Endothelial cell of hepatic sinusoid (primary cell): ENCODE measurements around the gene TNK1.

Experiments used
- in situ Hi-C: cut with HindIII; loops from 2 replicates; pipeline ENCODE4 v1.10.0; 2017; ENCODE audit warnings: low sequenced_read_pairs

The TNK1 gene

GRCh38 chr17:7408863-7409262, 28.0 kb downstream of the TNK1 start:
- in situ Hi-C loops, result no loop called here

- in situ Hi-C loops, result no loop called here
Observed at GRCh38 chr17:7409716-7410115, 28.8 kb downstream of the TNK1 start.

GRCh38 chr17:7410634-7411426, 29.9 kb downstream of the TNK1 start:
- in situ Hi-C loops, result no loop called here

- in situ Hi-C loops, result no loop called here
Observed at GRCh38 chr17:7411427-7411750, 30.5 kb downstream of the TNK1 start.

GRCh38 chr17:7413346-7413985, 32.6 kb downstream of the TNK1 start:
- in situ Hi-C loops, result no loop called here

GRCh38 chr17:7414837-7415236, 33.9 kb downstream of the TNK1 start:
- in situ Hi-C loops, result no loop called here

GRCh38 chr17:7415784-7416183, 34.9 kb downstream of the TNK1 start:
- in situ Hi-C loops, result no loop called here

GRCh38 chr17:7416323-7416722, 35.4 kb downstream of the TNK1 start:
- in situ Hi-C loops, result no loop called here

- in situ Hi-C loops, result no loop called here
Observed at GRCh38 chr17:7417056-7417655, 36.3 kb downstream of the TNK1 start.

- in situ Hi-C loops, result no loop called here
Observed at GRCh38 chr17:7418472-7419152, 37.7 kb downstream of the TNK1 start.

GRCh38 chr17:7419819-7420610, 39.1 kb downstream of the TNK1 start, which contains the start of gene SPEM1:
Gene SPEM1 (plus strand): TSS chr17:7420324. CDS start chr17:7420385, 61 bp downstream.
- in situ Hi-C loops, result no loop called here

- in situ Hi-C loops, result no loop called here
Observed at GRCh38 chr17:7421186-7421585, 40.3 kb downstream of the TNK1 start.

GRCh38 chr17:7423679-7424078, 42.8 kb downstream of the TNK1 start:
- in situ Hi-C loops, result no loop called here

- in situ Hi-C loops, result no loop called here
Observed at GRCh38 chr17:7425316-7425715, 44.4 kb downstream of the TNK1 start, which contains the start of gene SPEM2. Gene SPEM2 (plus strand): TSS chr17:7425616. CDS start chr17:7425689, 73 bp downstream.

GRCh38 chr17:7425756-7426155, 44.9 kb downstream of the TNK1 start:
- in situ Hi-C loops, result no loop called here

- in situ Hi-C loops, result no loop called here
Observed at GRCh38 chr17:7426203-7426863, 45.4 kb downstream of the TNK1 start.

GRCh38 chr17:7426896-7427489, 46.1 kb downstream of the TNK1 start:
- in situ Hi-C loops, result no loop called here

GRCh38 chr17:7427549-7427948, 46.7 kb downstream of the TNK1 start:
- in situ Hi-C loops, result no loop called here

GRCh38 chr17:7428557-7428956, 47.7 kb downstream of the TNK1 start, which contains the start of gene SPEM3:
Gene SPEM3 (plus strand): TSS chr17:7428857. CDS start chr17:7428903, 46 bp downstream.
- in situ Hi-C loops, result no loop called here
